Measurements from ENCODE around the gene ELFN1. TPM values are rescaled to one million over a fixed set of nuclear protein-coding genes. Genes with fewer than 3 reads are reported as not detected.

Gene ELFN1
- total RNA-seq, 2 donors from 2014 or later = 0.33 to 1.3 TPM

DNA sequence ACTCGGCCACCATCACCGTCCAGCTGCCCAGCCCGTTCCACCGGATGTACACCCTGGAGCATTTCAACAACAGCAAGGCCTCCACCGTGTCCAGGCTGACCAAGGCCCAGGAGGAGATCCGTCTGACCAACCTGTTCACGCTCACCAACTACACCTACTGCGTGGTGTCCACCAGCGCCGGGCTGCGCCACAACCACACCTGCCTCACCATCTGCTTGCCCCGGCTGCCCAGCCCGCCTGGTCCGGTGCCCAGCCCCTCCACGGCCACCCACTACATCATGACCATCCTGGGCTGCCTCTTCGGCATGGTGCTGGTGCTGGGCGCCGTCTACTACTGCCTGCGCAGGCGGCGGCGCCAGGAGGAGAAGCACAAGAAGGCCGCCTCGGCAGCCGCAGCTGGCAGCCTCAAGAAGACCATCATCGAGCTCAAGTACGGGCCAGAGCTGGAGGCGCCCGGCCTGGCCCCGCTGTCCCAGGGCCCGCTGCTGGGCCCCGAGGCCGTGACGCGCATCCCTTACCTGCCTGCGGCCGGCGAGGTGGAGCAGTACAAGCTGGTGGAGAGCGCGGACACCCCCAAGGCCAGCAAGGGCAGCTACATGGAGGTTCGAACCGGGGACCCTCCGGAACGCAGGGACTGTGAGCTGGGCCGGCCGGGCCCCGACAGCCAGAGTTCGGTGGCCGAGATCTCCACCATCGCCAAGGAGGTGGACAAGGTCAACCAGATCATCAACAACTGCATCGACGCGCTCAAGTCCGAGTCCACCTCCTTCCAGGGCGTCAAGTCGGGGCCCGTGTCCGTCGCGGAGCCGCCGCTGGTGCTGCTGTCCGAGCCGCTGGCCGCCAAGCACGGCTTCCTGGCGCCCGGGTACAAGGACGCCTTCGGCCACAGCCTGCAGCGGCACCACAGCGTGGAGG, 75.8 kb downstream of the ELFN1 start:
- Histone ChIP-seq H3K36me3 (replicated peaks in 1 of 2; ENCODE audit: insufficient read depth in 1 of 2, low read depth in 2 of 2) (no peaks in the 10 kb centered on the region), H3K27me3 (peaks cover 0 to 7% of the 10 kb centered on the region in 2 donors), H3K4me1 (peaks cover 16% of the 10 kb centered on the region), H3K27ac (no peak overlapping the region), H3K9me3 (no peaks in the 10 kb centered on the region), H3K4me3 (no peak overlapping the region)
- ATAC-seq = no peak
- WGBS, 2 donors = 94% methylated on average over 31 to 55 of the region's 72 CpGs
- intact Hi-C loops (cut with DNase I) = no loop called here
- TF ChIP-seq, protein P1, sequence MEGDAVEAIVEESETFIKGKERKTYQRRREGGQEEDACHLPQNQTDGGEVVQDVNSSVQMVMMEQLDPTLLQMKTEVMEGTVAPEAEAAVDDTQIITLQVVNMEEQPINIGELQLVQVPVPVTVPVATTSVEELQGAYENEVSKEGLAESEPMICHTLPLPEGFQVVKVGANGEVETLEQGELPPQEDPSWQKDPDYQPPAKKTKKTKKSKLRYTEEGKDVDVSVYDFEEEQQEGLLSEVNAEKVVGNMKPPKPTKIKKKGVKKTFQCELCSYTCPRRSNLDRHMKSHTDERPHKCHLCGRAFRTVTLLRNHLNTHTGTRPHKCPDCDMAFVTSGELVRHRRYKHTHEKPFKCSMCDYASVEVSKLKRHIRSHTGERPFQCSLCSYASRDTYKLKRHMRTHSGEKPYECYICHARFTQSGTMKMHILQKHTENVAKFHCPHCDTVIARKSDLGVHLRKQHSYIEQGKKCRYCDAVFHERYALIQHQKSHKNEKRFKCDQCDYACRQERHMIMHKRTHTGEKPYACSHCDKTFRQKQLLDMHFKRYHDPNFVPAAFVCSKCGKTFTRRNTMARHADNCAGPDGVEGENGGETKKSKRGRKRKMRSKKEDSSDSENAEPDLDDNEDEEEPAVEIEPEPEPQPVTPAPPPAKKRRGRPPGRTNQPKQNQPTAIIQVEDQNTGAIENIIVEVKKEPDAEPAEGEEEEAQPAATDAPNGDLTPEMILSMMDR (IDR thresholded peaks at IDR 0.05) = no peak
- TF ChIP-seq POLR2A (IDR thresholded peaks at IDR 0.05) = no peak
- no peak for DNase-seq

DNA sequence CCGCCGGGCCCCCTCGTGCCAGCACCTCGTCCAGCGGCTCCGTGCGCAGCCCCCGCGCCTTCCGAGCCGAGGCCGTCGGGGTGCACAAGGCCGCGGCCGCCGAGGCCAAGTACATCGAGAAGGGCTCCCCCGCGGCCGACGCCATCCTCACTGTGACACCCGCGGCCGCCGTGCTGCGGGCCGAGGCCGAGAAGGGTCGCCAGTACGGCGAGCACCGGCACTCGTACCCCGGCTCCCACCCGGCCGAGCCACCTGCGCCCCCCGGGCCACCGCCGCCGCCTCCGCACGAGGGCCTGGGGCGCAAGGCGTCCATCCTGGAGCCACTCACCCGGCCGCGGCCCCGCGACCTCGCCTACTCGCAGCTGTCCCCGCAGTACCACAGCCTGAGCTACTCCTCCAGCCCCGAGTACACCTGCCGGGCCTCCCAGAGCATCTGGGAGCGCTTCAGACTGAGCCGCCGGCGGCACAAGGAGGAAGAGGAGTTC, 76.5 kb downstream of the ELFN1 start:
- WGBS, 2 donors = 94% methylated on average over 28 of the region's 60 CpGs; no CpG with 5 or more reads in 1 of the 2 donors
- Histone ChIP-seq H3K36me3 (replicated peaks in 1 of 2; ENCODE audit: insufficient read depth in 1 of 2, low read depth in 2 of 2) (no peaks in the 10 kb centered on the region), H3K27ac (no peak overlapping the region), H3K9me3 (no peaks in the 10 kb centered on the region), H3K27me3 (peaks cover 0 to 7% of the 10 kb centered on the region in 2 donors), H3K4me1 (peaks cover 16% of the 10 kb centered on the region), H3K4me3 (no peak overlapping the region)
- intact Hi-C loops (cut with DNase I) = no loop called here
- no peak for ATAC-seq
- TF ChIP-seq, protein P1 (IDR thresholded peaks at IDR 0.05) = no peak
- TF ChIP-seq POLR2A (IDR thresholded peaks at IDR 0.05) = no peak
- no peak for DNase-seq

DNA sequence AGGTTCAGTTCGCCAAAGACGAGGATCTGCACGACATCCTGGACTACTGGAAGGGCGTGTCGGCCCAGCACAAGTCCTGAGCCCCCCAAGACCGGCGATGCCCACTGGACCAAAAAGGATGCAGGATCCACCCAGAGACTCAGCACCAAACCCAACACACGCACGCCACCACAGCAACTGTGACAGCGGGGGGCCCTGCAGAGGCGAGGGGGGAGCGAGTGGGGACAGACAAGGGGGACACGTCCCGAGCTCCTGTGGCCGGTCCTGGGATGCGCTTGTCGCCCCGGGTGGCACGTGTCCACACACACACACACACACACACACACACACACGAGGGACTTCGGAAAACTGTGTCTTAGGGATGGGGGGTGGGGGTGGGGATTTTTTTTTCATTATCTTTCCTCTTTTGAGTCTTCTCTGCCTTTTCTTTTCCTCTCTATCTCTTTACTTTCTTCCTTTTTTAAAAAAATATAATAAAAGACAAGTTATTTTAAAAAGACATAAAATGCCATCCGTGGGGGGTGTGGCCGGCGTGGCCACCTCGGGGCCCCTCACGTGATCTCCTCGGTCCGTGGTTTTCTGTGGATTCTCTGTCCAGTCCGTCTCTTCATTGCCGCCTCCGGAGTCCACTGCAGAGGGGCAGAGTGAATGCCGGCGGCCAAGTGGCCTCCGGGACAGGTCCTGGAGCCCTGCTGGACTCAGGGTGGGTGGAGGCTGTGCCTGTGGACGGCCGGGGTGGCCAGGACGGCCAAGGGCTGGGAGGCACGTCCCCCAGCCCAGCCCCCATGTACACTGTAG, 77.1 kb downstream of the ELFN1 start:
- no peak for DNase-seq
- intact Hi-C loops (cut with DNase I) = no loop called here
- peaks cover 0 to 7% of the 10 kb centered on the region in 2 donors for H3K27me3 ChIP-seq
- TF ChIP-seq, protein P1 (IDR thresholded peaks at IDR 0.05) = no peak
- TF ChIP-seq POLR2A (IDR thresholded peaks at IDR 0.05) = no peak
- ATAC-seq = no peak
- H3K9me3 ChIP-seq = no peaks in the 10 kb centered on the region
- H3K4me1 ChIP-seq = peaks cover 16% of the 10 kb centered on the region
- H3K4me3 ChIP-seq = no peak overlapping the region
- H3K36me3 ChIP-seq (replicated peaks in 1 of 2; ENCODE audit: insufficient read depth in 1 of 2, low read depth in 2 of 2) = no peaks in the 10 kb centered on the region
- no peak overlapping the region for H3K27ac ChIP-seq
- WGBS, 2 donors = 78 to 79% methylated on average over 32 to 37 of the region's 38 CpGs

DNA sequence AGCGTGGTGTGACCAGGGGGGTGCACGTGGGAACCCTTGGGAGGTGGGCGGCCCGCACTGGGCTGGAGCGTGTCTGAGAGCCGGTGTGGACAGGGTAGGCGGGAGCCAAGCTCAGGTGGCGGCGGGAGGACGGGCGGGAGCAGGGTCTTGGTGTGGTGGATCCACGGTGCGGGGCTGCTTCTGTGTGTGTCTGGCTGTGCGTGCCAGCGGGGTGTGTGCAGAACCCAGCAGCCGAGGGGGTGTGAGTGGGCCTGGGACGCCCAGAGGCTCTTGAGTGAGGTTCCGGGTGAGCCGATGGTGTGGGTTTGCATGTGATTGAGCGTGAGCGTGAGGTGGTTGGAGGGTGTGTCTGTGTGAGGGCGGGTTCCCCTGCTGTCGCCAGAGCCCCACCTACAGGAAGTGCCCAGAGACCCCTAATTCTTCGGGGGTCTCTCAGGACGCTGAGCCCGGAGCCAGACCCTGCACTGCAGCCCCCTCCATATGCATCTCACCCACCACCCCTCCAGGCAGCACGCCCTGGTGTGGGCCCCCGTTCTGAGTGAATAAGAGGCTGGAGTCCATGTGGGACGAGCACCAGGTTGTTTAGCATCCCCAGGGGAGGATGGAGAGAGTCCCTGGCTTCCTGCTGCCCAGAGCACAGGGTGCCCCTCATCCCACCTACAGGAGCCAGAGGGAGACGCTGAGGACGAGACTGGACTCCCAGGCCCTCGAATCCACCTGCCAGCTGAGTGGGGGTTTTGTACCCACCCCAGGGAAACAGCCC, 78.2 kb downstream of the ELFN1 start:
- no peak for DNase-seq
- H3K27ac ChIP-seq = no peak overlapping the region
- no peaks in the 10 kb centered on the region for H3K9me3 ChIP-seq
- H3K4me1 ChIP-seq = peaks cover 8% of the 10 kb centered on the region
- H3K36me3 ChIP-seq (replicated peaks in 1 of 2; ENCODE audit: insufficient read depth in 1 of 2, low read depth in 2 of 2) = no peaks in the 10 kb centered on the region
- no peak for ATAC-seq
- TF ChIP-seq, protein P1 (IDR thresholded peaks at IDR 0.05) = no peak
- TF ChIP-seq POLR2A (IDR thresholded peaks at IDR 0.05) = no peak
- intact Hi-C loops (cut with DNase I) = no loop called here
- WGBS, 2 donors = 56 to 68% methylated on average over 20 to 30 of the region's 32 CpGs
- H3K4me3 ChIP-seq = no peak overlapping the region
- peaks cover 0 to 7% of the 10 kb centered on the region in 2 donors for H3K27me3 ChIP-seq

All from body of pancreas (tissue), 4 donors.